HepG2 (cell line): ENCODE measurements around the gene NME9. TPM values are rescaled to one million over a fixed set of nuclear protein-coding genes. Genes with fewer than 3 reads are reported as not detected.

Experiments
- CREB1 ChIP-seq, 2 experiments: fragments of 450-650 bp in 1 of 2; IDR thresholded peaks; 2 replicates each; pipeline ENCODE4 v1.6.1; 2016 to 2017; ENCODE audit warnings: control low read depth in 1 of 2, mild to moderate bottlenecking in 1 of 2, missing compliant biosample characterization in 1 of 2, missing genetic modification characterization in 1 of 2
- THAP7 ChIP-seq: sonication (generic); formaldehyde crosslinking; IDR thresholded peaks from 2 replicates; pipeline ENCODE4 v1.8.1; 2023; ENCODE audit warnings: mild to moderate bottlenecking, missing genetic modification reagents
- ZBTB49 ChIP-seq: sonication (generic); formaldehyde crosslinking; IDR thresholded peaks from 2 replicates; pipeline ENCODE4 v1.4.0; 2020; ENCODE audit warnings: missing genetic modification reagents, borderline replicate concordance
- ZNF235 ChIP-seq: sonication (generic); formaldehyde crosslinking; IDR thresholded peaks from 2 replicates; pipeline ENCODE4 v1.8.1; 2023; ENCODE audit warnings: mild to moderate bottlenecking, missing genetic modification reagents, borderline replicate concordance
- ZNF503 ChIP-seq: sonication (generic); formaldehyde crosslinking; IDR thresholded peaks from 2 replicates; pipeline ENCODE4 v1.4.0; 2020; ENCODE audit warnings: missing genetic modification reagents
- ZNF550 ChIP-seq: sonication (generic); formaldehyde crosslinking; IDR thresholded peaks from 2 replicates; pipeline ENCODE4 v1.4.0; 2020; ENCODE audit warnings: mild to moderate bottlenecking, missing genetic modification reagents, borderline replicate concordance
- ZNF7 ChIP-seq: IDR thresholded peaks from 2 replicates; pipeline ENCODE4 v1.6.1; 2016; ENCODE audit warnings: missing biosample characterization, missing genetic modification reagents
- ZNF710 ChIP-seq: sonication (generic); formaldehyde crosslinking; IDR thresholded peaks from 2 replicates; pipeline ENCODE4 v1.5.0; 2020; ENCODE audit warnings: mild to moderate bottlenecking, missing genetic modification reagents, borderline replicate concordance
- polyA plus RNA-seq, 8 experiments: library from polyadenylated mRNA; depleted of rRNA in 3 of 8; stranded (reverse) in 7 of 8; unstranded in 1 of 8; fragments of >200 nt; fragmentation: Illumina TruSeq in 4 of 8; extraction: Trizol in 4 of 8; gene quantifications; 2 replicates each; pipeline versions ENCODE4 v1.2.1 to v1.2.3, GENCODE V29; 2011 to 2016; ENCODE audit warnings: low read depth in 4 of 8, missing spikeins in 1 of 8, mixed read lengths in 1 of 8; ENCODE audit not compliant: insufficient read depth in 1 of 8
- total RNA-seq, 5 experiments: library from RNA; depleted of rRNA; stranded (reverse); fragments of >200 nt; fragmentation: Illumina TruSeq; extraction: Trizol; gene quantifications; 2 replicates each; pipeline ENCODE4 v1.2.3, GENCODE V29; 2016; ENCODE audit warnings: low read depth in 1 of 5

Gene NME9
- total and polyA plus RNA-seq, 2 of the 13 experiments (the other 11 are each of a cell fraction or from before 2014, with no cell fraction given), result not detected

GRCh38 chr3:138336454-138336999 is 6.9 kb upstream of the NME9 start (continued):
- TF ChIP-seq THAP7 (CRISPR knock-in tag) (no peak), ZNF710 (CRISPR knock-in tag) (no peak), CREB1 (IDR thresholded peaks at IDR 0.05) (no peak), CREB1 (CRISPR knock-in tag; IDR thresholded peaks at IDR 0.05) (no peak), ZNF235 (CRISPR knock-in tag) (no peak), ZNF550 (CRISPR knock-in tag) (no peak), ZNF503 (CRISPR knock-in tag) (no peak), ZBTB49 (CRISPR knock-in tag) (no peak), ZNF7 (CRISPR knock-in tag) (no peak)
